ENCODE measurements around the gene WDFY1.
A peak's percentile ranks its signal among the peaks of the same experiment; 100 is the strongest.
"Not testable (repeated sequence)": the region's sequence is repeated elsewhere in the genome, so short reads cannot be mapped to it uniquely, and the experiment has no call there.

Gene WDFY1

DNA sequence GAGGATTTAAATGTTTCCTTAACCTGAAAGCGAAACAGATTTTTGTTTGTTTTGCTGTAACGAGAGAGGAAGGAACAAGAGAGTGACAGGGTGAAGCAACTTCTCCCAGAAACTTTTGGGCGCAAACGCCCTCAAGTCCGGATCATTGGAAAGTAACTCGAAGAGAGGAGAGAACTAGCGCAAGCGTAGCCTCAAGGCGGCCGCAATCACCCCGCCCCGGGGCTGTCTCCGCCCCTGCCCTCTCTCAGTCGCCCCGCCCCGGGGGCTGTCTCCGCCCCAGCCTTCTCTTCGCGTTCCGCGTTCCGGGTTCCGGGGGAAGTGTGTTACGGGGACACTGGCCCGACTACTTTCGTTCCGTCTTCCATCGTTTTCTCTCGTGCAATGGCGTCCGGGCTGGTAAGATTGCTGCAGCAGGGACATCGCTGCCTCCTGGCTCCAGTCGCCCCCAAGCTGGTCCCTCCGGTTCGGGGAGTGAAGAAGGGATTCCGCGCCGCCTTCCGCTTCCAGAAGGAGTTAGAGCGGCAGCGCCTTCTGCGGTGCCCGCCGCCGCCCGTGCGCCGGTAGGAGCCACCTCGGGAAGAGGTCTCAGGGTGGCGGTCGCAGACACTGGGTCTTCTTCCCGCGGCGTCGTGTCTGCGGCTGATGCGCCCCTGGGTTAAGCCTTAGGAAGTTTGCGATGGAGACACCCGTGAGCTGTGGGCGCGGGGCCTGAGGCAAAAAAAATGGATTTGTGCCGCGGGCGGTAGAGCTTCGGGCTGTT lies 12.1 kb upstream of the WDFY1 start, which contains the start of gene MRPL44:
Gene MRPL44 (plus strand): TSS at position 372 of the 760 bp plus-strand sequence. CDS start 10 bp downstream, at position 382.
- peak; percentile 95 for DNase-seq (ENCODE audit: low spot score)

DNA sequence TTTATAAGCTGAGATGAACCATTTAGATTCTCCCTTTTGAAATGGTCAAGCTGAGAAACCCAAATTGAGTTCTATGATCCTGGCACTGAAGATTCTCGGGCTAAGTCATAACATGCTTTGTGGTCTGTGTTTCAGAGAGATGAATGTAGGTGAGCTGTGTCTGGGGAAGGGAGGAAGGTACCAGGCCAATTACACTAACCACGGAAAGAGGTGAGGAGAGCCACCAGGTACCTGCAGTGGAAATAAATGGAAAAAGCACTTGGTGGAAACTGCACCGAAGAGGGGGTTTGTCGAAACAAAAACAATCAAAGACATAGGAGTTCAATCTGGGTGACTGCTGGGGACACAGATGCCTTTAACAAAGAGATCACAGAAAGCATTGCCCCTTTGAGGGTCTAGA lies 11.2 kb upstream of the WDFY1 start:
- DNase-seq (ENCODE audit: low spot score) = no peak

GRCh38 chr2:223954401-223954800 lies 9.3 kb upstream of the WDFY1 start:
- DNase-seq (ENCODE audit: low spot score) = peak; percentile 56

DNA sequence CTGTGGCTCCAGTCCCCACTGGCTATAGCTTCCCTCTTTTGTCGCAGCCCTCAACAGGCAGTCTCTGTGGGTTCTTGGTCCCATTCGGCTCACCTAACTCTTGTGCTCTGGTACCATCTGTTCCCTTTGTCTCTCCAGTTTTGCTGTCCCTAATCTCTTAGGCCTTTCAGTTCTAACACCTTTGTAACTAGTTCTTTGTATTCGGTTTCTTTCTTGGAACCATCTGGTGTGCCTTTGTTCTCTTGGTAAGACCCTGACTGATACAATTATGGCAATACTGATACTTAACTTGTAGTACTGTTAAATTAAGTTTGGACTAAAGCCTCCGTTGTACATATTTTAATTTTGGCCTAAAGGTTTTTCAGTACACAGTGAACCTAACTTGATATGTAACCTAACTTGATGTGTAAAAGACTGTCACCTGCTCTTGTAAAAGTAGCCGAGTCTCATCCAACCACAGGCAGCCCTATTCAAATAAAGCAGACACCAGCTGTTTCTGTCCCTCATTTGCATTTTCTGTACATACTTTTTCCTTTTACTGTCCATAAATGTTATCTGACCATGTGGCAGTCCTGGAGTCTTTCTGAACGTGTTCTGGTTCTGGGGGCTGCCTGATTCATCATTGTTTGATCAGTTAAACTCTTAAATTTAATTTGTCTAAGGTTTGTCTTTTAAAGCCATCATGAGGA lies 7.3 kb upstream of the WDFY1 start:
- no peak for DNase-seq (ENCODE audit: low spot score)

DNA sequence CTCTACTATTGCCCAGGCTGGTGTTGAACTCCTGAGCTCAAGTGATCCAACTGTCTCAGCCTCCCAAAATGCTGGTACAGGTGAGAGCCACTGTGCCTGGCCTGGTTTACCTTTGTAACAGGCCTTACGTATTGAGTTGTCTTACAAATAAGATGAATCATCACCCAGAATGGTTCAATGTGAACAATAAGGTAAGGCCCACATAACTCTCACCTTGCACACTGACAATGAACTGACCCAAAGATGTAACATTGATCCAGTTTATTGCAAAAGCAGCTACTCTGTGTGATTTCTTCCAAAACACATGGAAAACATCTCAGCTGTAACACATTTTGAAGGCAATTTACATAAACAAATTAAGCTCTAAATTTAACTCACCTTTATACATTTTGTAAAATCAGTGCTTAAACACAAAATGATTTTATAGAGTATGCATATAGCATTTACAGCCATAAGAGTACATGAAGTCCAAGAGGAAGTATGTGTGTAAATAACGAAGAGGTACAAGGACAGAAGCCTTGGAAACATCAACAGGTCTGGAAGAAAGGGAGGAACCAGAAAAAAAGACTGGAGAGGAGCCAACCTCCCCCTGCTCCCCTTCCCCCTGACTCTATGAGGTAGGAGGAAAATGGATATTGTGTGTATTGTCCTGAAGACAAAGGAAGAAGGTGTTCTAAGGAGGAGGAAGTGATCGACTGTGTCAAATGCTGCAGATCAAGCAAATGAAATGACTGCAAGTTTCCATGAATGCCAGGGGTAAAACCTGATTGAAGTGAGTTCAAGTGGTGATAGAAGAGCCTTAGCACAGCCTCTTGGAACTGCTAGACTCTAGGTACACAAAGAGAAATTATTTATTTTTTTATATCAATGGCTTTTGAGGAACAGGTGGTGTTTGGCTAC lies 5.6 kb upstream of the WDFY1 start:
- no peak for DNase-seq (ENCODE audit: low spot score)

- no peak for DNase-seq (ENCODE audit: low spot score)
Measured at GRCh38 chr2:223949241-223949840, 4.2 kb upstream of the WDFY1 start.

DNA sequence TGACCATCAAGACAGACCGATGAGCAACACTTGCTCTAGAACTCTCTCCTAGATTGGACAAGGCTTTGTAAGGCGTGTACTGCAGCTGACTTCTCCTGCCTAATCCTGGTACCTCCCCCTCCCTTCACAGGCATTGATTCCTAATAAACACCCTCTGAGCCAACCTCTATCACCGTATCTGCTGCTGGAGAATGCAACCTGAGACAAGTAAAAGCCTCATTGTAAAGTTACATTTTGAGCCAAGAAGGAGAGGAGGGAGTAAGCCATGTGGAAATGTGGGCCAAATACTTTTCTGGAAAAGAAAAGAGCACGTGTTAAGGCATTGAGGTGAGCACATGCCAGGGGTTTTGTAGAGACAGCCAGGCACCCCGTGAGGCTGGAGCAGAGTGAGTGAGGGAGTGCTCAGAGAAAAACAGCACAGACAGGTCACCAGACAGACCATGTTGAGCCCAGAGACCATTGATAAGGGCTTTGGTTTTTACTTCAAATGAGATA lies 2.6 kb upstream of the WDFY1 start:
- no peak for DNase-seq (ENCODE audit: low spot score)

GRCh38 chr2:223945755-223946154 lies 620 bp upstream of the WDFY1 start:
- no peak for DNase-seq (ENCODE audit: low spot score)

DNA sequence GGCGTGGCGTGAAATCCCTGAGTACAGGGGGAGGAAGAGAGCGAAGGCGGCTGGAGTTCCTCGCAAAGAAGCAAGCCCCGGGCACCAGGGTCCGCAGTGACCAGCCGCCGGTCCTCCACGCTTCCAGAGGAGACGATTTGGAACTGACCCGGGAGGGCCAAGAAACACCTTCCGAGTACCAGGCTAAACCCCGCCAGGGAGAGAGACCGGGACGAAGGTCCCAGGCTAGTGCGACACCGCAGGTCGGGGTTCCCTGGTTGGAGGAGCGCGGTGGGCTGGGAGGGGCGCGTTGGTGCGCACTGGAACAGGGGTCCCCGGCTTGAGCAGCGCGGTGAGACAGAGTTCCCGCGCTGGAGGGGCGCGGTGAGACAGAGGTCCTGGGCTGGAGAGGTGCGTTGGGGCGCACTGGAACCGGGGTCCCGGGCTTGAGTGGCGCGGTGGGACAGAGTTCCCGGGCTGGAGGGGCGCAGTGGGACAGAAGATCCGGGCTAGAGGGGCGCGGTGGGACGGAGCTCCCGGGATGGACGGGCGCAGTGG lies 901 bp downstream of the WDFY1 start:
- peak; percentile 38 for DNase-seq (ENCODE audit: low spot score)

DNA sequence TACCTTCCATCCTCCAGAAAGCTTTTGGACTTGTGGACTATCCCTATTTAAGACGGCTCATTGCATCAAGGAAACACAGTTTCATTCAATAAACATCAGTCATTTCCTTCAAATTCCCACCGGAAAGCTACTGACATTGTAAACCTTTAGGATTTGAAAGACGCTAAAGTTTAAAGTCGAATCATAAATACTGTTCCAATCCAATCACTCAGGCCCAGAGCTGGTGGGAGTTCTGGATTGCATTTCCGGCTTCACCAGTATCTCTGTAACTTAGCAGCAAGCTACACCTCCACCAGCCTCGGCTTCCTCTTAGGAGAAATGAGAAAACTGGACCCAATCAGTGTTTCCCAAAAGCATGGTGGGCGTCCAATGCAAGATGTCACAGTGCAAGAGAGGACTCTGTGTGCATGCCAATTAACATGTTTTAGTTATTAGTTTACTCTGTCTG lies 1.6 kb downstream of the WDFY1 start:
- peak; percentile 58 for DNase-seq (ENCODE audit: low spot score)

DNA sequence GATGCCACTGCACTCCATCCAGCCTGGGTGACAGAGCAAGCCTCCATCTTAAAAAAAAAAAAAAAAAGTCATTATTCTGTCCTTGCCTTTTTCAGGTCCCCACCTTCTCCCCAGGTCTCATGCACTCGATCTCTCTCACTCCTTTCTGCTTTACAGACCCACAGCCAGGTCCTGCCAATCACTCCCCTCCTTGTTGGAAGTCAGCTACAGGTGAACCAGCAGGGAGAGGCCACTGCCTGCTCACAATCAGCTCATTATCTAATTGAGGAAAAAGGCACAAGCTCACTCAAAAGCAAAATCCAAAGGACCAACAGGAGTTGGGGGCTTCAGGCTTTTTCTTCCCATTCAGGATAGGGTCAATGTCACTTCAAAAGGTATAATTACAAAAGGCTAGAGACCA lies 2.0 kb downstream of the WDFY1 start:
- no peak for DNase-seq (ENCODE audit: low spot score)

GRCh38 chr2:223941579-223942277 lies 3.4 kb downstream of the WDFY1 start:
- DNase-seq (ENCODE audit: low spot score) = peak; percentile 68

DNA sequence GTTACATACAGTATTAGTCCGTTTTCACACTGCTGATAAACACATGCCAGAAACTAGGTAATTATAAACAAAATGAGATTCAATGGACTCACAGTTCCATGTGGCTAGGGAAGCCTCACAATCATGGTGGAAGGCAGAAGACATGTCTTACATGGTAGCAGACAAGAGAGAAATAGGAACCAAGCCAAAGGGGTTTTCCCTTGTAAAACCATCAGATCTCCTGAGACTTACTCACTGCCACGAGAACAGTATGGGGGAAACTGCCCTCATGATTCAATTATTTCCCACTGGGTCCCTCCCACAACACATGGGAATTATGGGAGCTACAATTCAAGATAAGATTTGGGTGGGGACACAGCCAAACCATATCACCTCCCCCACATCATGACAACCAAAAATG lies 5.7 kb downstream of the WDFY1 start:
- not testable (repeated sequence) for DNase-seq (ENCODE audit: low spot score)

GRCh38 chr2:223937535-223937934 lies 7.6 kb downstream of the WDFY1 start:
- no peak for DNase-seq (ENCODE audit: low spot score)

- no peak for DNase-seq (ENCODE audit: low spot score)
Measured at GRCh38 chr2:223936862-223937326, 8.2 kb downstream of the WDFY1 start.

DNA sequence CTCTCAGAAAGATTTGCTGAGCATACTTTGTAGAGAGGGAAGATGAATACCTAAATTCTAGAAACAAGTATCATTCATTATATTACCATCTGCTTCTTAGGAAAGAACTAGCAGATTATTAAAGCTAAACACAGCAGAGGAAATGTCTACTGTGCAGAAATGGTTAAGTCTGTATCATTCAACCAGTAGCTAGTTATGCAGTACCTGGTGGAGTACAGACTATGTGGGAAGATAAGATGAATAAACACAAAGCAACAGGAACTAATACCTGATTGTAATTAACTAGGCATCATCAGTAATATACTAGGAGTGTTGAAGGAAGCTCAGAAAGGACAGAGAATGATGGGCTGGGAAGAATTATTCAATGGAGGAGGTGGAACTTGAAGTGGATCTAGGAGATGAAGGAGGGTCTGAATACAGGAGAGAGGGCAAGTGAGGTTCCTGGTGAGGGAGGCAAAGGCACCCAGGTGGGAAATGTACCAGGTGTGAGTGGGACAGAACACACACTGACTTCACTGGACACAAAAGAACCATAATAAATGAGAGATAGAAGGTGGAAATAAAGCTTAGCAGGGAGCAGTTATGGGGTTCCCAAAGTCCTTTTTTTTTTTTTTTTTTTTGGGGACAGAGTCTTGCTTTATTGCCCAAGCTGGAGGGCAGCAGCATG lies 9.5 kb downstream of the WDFY1 start:
- no peak for DNase-seq (ENCODE audit: low spot score)

- no peak for DNase-seq (ENCODE audit: low spot score)
Measured at GRCh38 chr2:223934870-223935269, 10.3 kb downstream of the WDFY1 start.

- no peak for DNase-seq (ENCODE audit: low spot score)
Measured at GRCh38 chr2:223932816-223933800, 12.0 kb downstream of the WDFY1 start.
